ENCODE results near the gene SLC28A2.
"Not testable (repeated sequence)": the region's sequence is repeated elsewhere in the genome, so short reads cannot be mapped to it uniquely, and the experiment has no call there.

GRCh38 chr15:45314117-45314516 lies 62.1 kb downstream of the SLC28A2 start:
- TF ChIP-seq POLR2A (IDR thresholded peaks at IDR 0.05; ENCODE audit: low read length); GATA1 (IDR thresholded peaks at IDR 0.05; ENCODE audit: low read depth, low read length): not testable (repeated sequence)
